ENCODE data around the gene SCD5. TPM values are rescaled to one million over a fixed set of nuclear protein-coding genes. Genes with fewer than 3 reads are reported as not detected.

The SCD5 gene
- total RNA-seq (2014; rRNA removed; shearing (Covaris generic)) (0.47 and 1.1 TPM in 2 replicates), total RNA-seq (2022) (0.72 and 0.76 TPM in 2 replicates), Bru-seq, nascent RNA (percentile 34 among the genes with signal in this experiment), BruChase-seq, experiment 1, labeled RNA remaining after a 6-hour chase (percentile 28 among the genes with signal in this experiment), BruChase-seq, experiment 2, labeled RNA remaining after a 2-hour chase (percentile 31 among the genes with signal in this experiment)
- long read RNA-seq, partial matches to known transcripts, result 0 of 1 reads
- long read RNA-seq, other reads (novel, unspliced or antisense), result 1 of 1 reads

- Histone ChIP-seq H3K79me2 (ENCODE audit: insufficient read depth, low read depth, low read length) (no peaks in the 10 kb centered on the region), H2AFZ (ENCODE audit: low read length) (peak within 1 kb of the TSS; percentile 90), H3K4me3 (ENCODE audit: low read depth, low read length, poor library complexity, severe bottlenecking) (peak within 1 kb of the TSS; percentile 70), H3K4me1 (ENCODE audit: insufficient read depth, low read length, poor library complexity, severe bottlenecking) (peaks cover 10% of the 10 kb centered on the region), H3K9me3 (ENCODE audit: low read length) (no peaks in the 10 kb centered on the region), H3K36me3 (ENCODE audit: insufficient read depth, low read length) (no peaks in the 10 kb centered on the region), H4K20me1 (ENCODE audit: insufficient read depth, low read length) (0 out of 2 replicates have a peak, but pooled peaks cover 3% of the 10 kb centered on the region), H3K9me2 (ENCODE audit: insufficient read depth, low read length) (no peaks in the 10 kb centered on the region), H3K4me2 (ENCODE audit: low read length) (peak within 1 kb of the TSS; percentile 81), H3K27ac (ENCODE audit: low read depth, low read length, poor library complexity, severe bottlenecking) (no peak within 1 kb of the TSS)
- CTCF ChIA-PET (ENCODE audit: unreplicated experiment), result interaction anchor here (0.6 to 0.7 kb wide), 2 partner anchors 197 to 452 kb away, joined by 3 to 6 read pairs; no protein-coding TSS in a partner anchor
- no TSS peak for BruUV-seq (replicated peaks)
- POLR2A ChIA-PET, result interaction anchor here (0.6 to 1.4 kb wide), 3 partner anchors 428 to 527 kb away, joined by 3 to 4 read pairs (median 4); no protein-coding TSS in a partner anchor
- peak; percentile 56 for DNase-seq (ENCODE audit: low spot score)
- intact Hi-C loops (cut with micrococcal nuclease; ENCODE audit: unreplicated experiment), result no loop called here
- TF ChIP-seq CTCF (conservative IDR thresholded peaks at IDR 0.05; ENCODE audit: low read length) (no peak), EZH2phosphoT487 (IDR thresholded peaks at IDR 0.05; ENCODE audit: borderline replicate concordance, low read depth, low read length) (0 out of 2 replicates have a peak, but pooled peaks have one; percentile 20)
Observed at GRCh38 chr4:82798168-82799005, at the start of gene SCD5. Gene SCD5 (minus strand): TSS chr4:82798796. CDS start chr4:82798537, 259 bp downstream.

- Histone ChIP-seq H4K20me1 (ENCODE audit: insufficient read depth, low read length) (no peaks in the 10 kb centered on the region), H3K4me3 (ENCODE audit: low read depth, low read length, poor library complexity, severe bottlenecking) (no peak overlapping the region), H3K4me1 (ENCODE audit: insufficient read depth, low read length, poor library complexity, severe bottlenecking) (no peaks in the 10 kb centered on the region), H3K9me3 (ENCODE audit: low read length) (no peaks in the 10 kb centered on the region), H3K79me2 (ENCODE audit: insufficient read depth, low read depth, low read length) (no peaks in the 10 kb centered on the region), H3K9me2 (ENCODE audit: insufficient read depth, low read length) (no peaks in the 10 kb centered on the region), H3K27ac (ENCODE audit: low read depth, low read length, poor library complexity, severe bottlenecking) (no peak overlapping the region), H3K4me2 (ENCODE audit: low read length) (no peak overlapping the region), H3K36me3 (ENCODE audit: insufficient read depth, low read length) (peaks cover 82% of the 10 kb centered on the region), H2AFZ (ENCODE audit: low read length) (no peak overlapping the region)
- DNase-seq (ENCODE audit: low spot score), result peak; percentile 16
- no TSS peak for BruUV-seq (replicated peaks)
- TF ChIP-seq CTCF (conservative IDR thresholded peaks at IDR 0.05; ENCODE audit: low read length), result peak; percentile 63
- TF ChIP-seq EZH2phosphoT487 (IDR thresholded peaks at IDR 0.05; ENCODE audit: borderline replicate concordance, low read depth, low read length), result no peak
- intact Hi-C loops (cut with micrococcal nuclease; ENCODE audit: unreplicated experiment), result no loop called here
- ChIA-PET POLR2A (interaction anchor here (0.7 to 0.8 kb wide), 4 partner anchors 23 to 236 kb away, joined by 3 to 4 read pairs (median 4); no protein-coding TSS in a partner anchor), CTCF (ENCODE audit: unreplicated experiment) (no interaction called here)
Observed at GRCh38 chr4:82842593-82842992, 44.0 kb upstream of the SCD5 start.

Measured in OCI-LY7 (cell line).